HG03159 (cell line): ENCODE results near the gene RIN3.

Experiments used
- ATAC-seq: cut with Tn5 transposase; IDR thresholded peaks from one replicate; pipeline ENCODE4 v1.9.1; 2021; ENCODE audit warnings: mild to moderate bottlenecking, moderate library complexity; ENCODE audit not compliant: unreplicated experiment

RIN3 gene

GRCh38 chr14:92735344-92735743 lies 221.8 kb downstream of the RIN3 start:
- ATAC-seq = no peak

- ATAC-seq = no peak
Observed at GRCh38 chr14:92737206-92737605, 223.6 kb downstream of the RIN3 start.

- ATAC-seq = no peak
Observed at GRCh38 chr14:92737619-92738188, 224.1 kb downstream of the RIN3 start.
